Measurements from ENCODE around the gene OXTR. TPM values are rescaled to one million over a fixed set of nuclear protein-coding genes. Genes with fewer than 3 reads are reported as not detected.
A peak's percentile ranks its signal among the peaks of the same experiment; 100 is the strongest.
"Not testable (repeated sequence)": the region's sequence is repeated elsewhere in the genome, so short reads cannot be mapped to it uniquely, and the experiment has no call there.

OXTR gene
- total RNA-seq, 1 donor from 2014 or later = 0.16 TPM

GRCh38 chr3:8739757-8740504, 29.5 kb downstream of the OXTR start:
- ATAC-seq = peak; percentile 98

GRCh38 chr3:8738639-8739038, 30.8 kb downstream of the OXTR start:
- ATAC-seq = no peak

- ATAC-seq = no peak
These were observed 31.6 kb downstream of the OXTR start for GRCh38 chr3:8737823-8738222.

- no peak for ATAC-seq
These were observed 32.1 kb downstream of the OXTR start for GRCh38 chr3:8737301-8737700.

- ATAC-seq = no peak
These were observed 33.0 kb downstream of the OXTR start for GRCh38 chr3:8736436-8736835.

- no peak for ATAC-seq
These were observed 34.5 kb downstream of the OXTR start for GRCh38 chr3:8734908-8735307.

GRCh38 chr3:8734137-8734878, 35.1 kb downstream of the OXTR start:
- ATAC-seq = no peak

GRCh38 chr3:8733332-8734094, 35.9 kb downstream of the OXTR start, which contains the start of gene CAV3:
Gene CAV3, plus strand, starts transcription at chr3:8733802. Its CDS starts 75 bp downstream, at chr3:8733877.
- ATAC-seq = no peak

GRCh38 chr3:8732413-8732812, 37.0 kb downstream of the OXTR start:
- ATAC-seq = no peak

- no peak for ATAC-seq
These were observed 38.8 kb downstream of the OXTR start for GRCh38 chr3:8730656-8731055.

- no peak for ATAC-seq
These were observed 39.9 kb downstream of the OXTR start for GRCh38 chr3:8729479-8729878.

GRCh38 chr3:8727605-8728512, 41.6 kb downstream of the OXTR start:
- ATAC-seq = no peak

GRCh38 chr3:8724108-8724752, 45.2 kb downstream of the OXTR start:
- ATAC-seq = peak; percentile 38

- no peak for ATAC-seq
These were observed 45.8 kb downstream of the OXTR start for GRCh38 chr3:8723612-8724011.

- ATAC-seq = no peak
These were observed 46.6 kb downstream of the OXTR start for GRCh38 chr3:8722808-8723207.

GRCh38 chr3:8715757-8716156, 53.7 kb downstream of the OXTR start:
- ATAC-seq = not testable (repeated sequence)

GRCh38 chr3:8713901-8714759, 55.3 kb downstream of the OXTR start:
- no peak for ATAC-seq

- no peak for ATAC-seq
These were observed 56.5 kb downstream of the OXTR start for GRCh38 chr3:8712908-8713255.

- no peak for ATAC-seq
These were observed 57.1 kb downstream of the OXTR start for GRCh38 chr3:8712045-8712907.
